GM18867 (cell line): ENCODE data around the gene DHRS9.

Source experiments
- ATAC-seq: cut with Tn5 transposase; IDR thresholded peaks from one replicate; pipeline ENCODE4 v1.9.1; 2021; ENCODE audit warnings: mild to moderate bottlenecking, moderate library complexity; ENCODE audit not compliant: unreplicated experiment

The DHRS9 gene

GRCh38 chr2:169065422-169065821, 3.9 kb upstream of the DHRS9 start:
- no peak for ATAC-seq

GRCh38 chr2:169065864-169066517, 3.4 kb upstream of the DHRS9 start:
- ATAC-seq: no peak

GRCh38 chr2:169066897-169067296, 2.5 kb upstream of the DHRS9 start:
- ATAC-seq: no peak

GRCh38 chr2:169069833-169070232, 470 bp downstream of the DHRS9 start:
- no peak for ATAC-seq

GRCh38 chr2:169071455-169071854, 2.1 kb downstream of the DHRS9 start:
- no peak for ATAC-seq

- peak; percentile 55 for ATAC-seq
These were observed 3.0 kb downstream of the DHRS9 start for GRCh38 chr2:169072163-169072925.

DNA sequence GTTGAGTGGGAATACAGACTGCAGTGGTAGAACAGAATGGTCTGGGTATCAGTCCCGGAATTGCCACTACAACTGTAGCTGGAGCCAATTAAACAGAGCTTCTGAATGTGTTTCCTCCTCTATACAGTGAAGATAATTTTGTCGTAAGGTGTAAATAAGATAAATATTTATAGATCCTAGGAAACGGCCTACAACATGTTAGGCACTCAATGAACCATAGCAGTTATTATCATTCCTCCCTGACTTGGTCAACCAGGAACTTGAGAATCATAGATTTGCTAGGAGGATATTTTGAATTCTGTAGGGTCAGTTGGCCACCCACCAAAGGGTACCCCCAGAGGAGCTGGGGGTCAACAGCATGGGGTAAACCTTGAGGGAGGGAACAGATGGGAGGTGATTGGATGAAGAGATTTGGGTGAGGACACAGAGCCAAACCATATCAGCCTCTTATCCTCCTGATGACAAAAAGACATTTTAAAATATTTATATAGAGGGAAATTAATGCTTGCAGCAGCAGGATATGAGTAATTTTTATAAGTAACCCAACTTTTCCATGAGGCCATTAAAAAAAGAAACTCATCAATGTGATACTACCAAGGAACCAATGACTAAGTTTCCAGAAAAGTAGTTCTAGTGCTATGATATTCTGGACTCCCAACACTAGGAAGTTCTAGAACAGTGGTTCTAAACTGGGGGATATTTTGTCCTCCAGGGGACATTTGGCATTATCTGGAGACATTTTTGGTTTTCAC, 4.0 kb downstream of the DHRS9 start:
- no peak for ATAC-seq

DNA sequence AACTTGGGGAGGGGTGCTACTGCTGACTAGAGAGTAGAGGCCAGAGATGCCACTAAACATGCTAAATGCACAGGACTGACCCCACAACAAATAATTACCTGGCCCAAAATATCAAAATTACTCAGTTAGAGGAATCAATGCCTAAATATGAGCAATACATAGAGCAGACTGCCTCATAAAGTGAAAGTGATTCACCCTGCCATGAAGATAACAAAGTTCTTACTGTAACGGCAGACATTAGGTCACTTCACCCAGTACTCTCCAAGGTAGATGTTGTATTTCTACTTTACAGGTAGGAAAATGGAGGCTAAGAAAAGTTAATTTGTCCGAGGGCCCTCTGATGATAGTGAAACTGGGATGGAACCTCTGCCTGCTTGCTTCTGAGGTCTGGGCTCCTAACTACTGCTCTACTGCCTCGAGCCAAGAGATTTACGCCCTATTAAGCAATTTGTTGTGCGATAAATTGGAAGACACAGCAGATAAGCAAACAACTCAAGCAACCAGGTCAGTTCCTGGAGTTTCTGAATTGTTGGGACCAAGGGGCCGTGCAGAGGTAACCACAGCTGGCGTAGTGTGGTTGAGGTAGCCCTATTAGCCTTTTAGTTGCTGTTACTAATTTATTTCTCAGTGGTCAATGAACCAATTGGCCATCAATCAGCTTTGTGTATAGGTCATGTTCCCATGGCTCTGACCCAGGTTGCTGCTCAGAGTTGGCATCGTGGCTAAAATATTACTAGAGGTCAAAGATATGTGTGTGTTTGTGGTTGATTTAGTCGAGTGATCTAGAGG, 4.8 kb downstream of the DHRS9 start:
- ATAC-seq: no peak

DNA sequence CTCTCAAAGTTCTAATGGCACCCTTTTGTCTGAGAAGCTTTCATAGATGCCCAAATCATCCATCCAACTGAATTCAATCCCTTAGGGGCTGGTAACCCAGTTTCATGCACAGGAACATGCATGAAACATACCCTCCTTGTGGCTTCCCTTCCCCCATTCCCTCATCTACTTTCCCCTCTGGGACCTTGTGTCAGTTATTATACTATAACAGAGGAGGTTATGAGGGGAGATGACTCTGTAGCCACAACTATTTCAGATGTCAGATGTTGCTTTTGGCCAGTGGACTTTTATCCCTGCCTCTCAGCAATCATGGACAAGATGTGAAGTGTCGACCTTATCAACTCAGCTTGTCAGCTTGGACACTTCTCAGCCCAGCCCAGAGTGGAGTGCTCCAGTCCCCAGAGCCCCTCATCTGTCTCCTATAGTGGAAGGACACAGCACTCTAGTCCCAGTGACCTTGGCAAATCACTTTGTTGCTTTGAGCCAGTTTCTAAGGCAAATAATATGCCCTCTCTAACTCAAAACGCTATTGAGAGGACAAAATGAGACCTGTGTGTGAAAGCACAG, 8.4 kb downstream of the DHRS9 start:
- no peak for ATAC-seq

DNA sequence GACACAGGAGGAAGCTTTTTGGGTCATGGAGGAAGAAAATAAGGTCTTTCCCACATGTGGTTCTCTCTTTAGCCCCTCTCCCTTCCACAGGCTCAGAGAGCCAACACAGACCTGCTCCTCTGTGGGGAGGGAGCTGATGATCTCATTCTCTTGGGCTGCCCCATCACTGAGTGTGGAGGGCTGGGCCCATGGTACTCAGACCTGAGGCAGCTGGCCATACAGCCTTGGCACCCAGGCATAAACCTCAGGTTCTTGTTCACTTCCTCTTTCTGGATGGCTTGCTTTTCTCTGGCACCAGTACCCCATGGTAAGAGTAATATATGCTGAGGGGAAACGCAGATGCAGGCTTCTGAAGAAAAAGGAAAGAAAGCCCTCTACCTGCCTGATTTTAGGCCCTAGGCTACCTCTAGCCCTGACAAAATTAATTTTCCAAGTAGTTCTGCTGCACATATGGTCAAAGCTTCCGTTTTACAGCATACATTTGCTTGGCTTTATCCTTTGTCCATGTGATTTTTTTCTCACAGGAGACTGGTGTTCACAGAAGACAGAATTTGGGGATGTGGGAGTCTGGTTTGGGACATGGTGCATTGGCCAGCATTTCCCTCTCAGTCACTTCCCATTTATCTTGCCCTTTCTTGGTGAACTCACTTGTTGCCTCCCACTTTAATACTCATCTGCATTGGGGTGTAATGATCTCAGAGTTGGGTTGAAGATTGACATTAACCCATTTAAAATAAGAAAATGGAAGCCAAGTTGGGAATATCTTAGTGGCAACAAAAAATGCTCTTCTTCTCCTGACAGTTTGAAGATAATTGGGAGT, 11.1 kb downstream of the DHRS9 start:
- peak; percentile 92 for ATAC-seq

GRCh38 chr2:169081551-169081950, 12.2 kb downstream of the DHRS9 start:
- ATAC-seq: no peak

DNA sequence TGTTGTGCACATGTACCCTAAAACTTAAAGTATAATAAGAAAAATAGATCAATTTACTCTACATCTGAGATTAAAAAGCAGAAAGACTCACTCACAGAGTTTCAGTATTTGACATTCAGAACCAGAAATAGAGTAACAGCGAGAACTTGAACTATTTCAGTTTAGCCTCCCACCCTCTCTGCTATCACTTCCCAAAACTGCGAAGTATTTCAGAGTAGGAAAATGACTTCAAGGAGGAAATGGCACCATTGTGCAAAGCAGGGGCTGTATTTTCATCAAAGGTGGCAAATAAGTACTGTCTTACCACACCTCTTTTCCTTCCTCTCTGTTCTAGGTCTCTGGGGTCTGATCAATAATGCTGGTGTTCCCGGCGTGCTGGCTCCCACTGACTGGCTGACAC, 13.6 kb downstream of the DHRS9 start:
- ATAC-seq: peak; percentile 58

GRCh38 chr2:169086893-169087467, 17.6 kb downstream of the DHRS9 start:
- no peak for ATAC-seq

DNA sequence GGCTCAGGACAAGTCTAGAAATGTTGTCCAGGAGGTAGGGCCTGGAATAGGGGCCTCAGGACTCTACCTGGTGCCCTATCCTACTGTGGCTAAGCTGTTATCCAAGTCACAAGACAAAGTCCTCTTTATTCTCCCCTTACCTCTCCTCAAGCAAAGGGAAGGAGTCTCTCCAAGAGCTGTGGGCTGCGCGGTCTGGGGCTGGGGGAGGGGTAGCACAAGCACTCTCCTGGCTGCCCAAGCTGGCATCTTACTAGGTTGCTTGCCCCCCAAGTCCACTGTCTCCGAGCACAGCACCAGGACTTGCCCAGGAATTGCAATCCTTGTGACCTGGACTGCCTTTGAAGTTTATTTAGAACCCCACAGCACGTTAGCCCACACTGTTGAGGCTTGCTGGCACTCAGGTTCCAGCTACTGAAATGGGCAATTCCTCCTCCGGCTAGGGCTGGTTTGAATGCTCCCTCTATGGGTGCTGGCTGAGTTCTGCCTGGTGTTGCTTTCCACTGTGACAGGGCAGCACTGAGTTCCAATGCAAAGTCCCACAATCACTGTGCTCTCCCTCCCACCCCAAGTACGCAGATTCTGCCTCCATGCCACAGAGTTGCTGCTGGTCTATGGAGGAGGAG, 18.5 kb downstream of the DHRS9 start:
- no peak for ATAC-seq

DNA sequence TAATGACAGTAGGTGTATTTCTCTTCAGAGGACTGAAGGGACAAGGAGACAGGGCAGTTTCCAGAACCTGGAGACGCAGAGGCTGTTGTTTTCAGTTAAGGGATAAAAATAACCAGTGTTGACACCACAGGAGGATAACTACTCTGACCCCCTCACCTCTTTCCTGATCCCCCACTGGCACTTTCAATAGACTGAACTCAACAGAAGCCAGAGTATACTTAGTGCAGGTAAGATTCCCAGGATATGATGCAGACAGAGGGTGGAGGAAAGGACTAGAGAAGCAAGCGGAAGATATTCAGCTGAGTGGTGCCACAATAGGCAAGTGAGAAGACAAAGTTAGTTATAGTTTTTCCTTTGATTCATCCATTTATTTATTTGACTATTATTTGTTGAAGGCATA, 19.8 kb downstream of the DHRS9 start:
- ATAC-seq: no peak

DNA sequence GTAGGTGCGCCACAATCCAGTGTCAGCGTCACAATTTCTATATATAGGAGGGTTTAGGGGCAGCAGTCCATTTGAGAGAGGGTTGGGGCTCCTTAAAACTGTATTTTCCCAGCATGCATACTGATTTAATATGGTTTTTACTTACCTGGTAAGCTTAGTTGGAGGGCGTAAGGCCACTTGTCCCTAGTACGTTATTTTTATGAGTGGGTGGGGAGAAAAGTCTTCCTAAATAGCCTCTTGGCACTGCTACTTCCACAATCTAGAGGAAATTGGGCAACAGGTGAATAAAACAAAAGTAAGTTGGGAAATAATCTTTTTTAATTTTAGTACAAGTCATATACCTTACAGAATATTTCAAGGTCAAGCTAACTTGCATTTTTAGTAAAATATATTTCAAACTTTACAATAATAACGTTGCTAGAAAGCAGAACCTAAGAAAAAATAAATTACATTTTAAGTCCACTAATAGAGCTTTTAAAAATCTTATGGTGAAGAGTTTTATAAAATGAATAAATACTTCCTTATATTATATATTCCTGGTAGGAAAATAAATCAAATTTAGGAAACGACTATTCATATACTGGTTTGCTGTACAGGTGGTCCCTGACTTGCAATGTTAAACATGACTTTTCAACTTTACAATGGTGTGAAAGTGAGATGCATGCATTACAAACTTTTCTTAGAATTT, 20.9 kb downstream of the DHRS9 start:
- no peak for ATAC-seq

GRCh38 chr2:169091256-169091655, 21.9 kb downstream of the DHRS9 start:
- no peak for ATAC-seq

DNA sequence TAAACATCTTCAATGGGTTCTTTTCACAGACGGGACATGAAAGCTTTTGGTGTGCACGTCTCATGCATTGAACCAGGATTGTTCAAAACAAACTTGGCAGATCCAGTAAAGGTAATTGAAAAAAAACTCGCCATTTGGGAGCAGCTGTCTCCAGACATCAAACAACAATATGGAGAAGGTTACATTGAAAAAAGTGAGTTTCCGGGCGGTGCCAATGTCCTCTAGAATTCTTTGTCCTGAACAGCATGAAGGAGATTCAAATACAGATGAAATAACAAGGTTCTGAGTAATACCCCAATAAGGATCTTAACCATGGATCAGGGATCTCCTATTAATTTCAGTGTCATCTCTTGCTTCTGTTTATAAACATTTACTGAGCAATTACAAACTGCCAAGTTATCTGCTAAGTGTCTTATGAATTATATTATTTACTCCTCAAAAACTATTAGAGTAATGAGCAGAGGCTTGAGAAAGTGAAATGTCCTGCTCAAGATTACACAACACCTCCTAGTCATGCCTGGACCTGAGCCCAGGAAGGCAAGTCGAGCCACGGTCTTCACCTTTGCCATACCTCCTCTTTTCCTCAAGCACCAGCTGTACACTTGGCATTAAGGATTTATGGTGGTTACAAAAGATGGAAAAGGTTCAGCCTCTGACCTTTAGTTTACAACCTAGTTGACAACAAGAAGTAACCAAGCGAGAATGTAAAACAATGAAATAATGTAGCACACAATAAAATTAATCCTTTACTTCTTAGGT, 22.6 kb downstream of the DHRS9 start:
- ATAC-seq: no peak
